ENCODE measurements around the gene ZNF761. TPM values are rescaled to one million over a fixed set of nuclear protein-coding genes. Genes with fewer than 3 reads are reported as not detected.

Gene ZNF761
- total RNA-seq: 10.4 and 12.8 TPM in 2 replicates

DNA sequence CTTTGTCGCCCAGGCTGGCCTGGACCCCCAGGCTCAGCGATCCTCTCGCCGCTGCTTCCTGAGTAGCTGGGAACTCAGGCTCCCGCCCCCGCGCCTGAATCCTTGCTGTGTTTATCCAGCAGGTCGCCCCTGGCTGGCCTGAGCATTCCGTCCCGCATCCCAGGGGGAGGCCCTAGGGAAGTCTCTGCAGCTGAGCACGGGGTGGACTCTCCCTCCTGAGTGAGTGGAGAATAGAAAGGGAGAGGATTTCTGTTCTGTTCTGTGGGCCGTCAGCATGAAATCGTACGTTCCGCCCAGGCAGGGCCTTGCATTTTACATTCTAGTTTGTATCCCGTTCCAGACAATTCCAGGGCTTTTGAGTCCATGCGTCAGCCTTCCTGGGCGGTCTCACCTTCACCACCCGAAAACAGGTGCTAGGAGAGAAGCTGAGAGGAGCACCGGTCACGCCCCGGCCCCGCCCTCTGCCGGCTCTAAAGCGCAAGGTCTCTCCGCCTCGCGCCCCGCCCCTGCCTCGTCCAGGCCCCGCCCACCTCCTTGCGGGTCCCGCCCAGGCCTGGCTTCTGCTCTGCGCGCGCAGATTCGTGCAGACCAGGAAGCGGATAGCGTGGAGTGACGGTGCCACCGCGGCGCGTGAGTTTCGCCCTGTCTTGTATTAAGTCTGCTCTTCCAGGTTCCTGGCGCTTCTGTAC lies at the start of gene ZNF761:
TSS of gene ZNF761 (plus strand) at position 586 of the 689 bp plus-strand sequence. CDS start 15,285 bp downstream, outside the sequence.

DNA sequence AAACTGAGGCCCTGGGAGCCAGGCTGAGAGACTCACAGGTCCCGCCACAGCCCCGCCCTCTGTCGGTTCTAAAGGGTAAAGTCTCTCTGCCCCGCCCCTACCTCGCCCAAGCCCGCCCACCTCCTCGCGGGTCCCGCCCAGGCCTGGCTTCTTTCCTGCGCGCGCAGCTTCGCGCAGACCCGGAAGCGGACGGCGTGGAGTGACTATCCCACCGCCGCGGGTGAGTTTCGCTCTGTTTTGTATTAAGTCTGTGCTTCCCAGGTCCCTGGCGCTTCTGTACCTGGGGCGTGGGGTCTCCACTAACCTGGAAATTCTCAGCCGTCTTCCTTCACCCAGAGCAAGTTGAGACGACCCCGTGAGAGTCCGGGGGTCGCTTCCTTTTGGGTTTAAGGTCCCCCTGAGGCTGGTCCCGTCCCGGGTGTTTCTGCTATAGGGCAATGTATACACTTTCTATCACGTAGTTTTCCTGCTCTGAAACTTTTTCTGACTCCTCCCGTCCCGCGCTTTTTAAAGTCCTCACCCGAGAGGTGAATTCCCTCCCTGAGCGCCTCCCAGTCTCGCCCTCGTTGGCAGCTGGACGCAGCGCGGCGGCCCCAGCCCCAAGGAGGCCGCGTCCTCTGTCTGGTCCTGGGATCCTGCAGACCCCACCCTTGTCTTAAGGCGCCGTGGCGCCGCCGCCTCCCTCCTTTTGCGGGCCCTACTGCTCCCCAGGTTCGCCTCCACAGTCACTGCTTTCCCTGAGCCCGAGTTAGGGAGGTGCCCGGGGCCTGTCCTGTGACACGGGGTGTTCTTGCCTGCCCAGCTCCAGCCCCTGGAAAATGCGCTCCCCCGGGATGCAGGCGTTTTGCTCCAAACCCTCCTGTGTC lies 36.6 kb upstream of the ZNF761 start, which contains the start of gene ZNF765:
TSS of gene ZNF765 (plus strand) at position 176 of the 866 bp plus-strand sequence. CDS start 2,867 bp downstream, outside the sequence.

DNA sequence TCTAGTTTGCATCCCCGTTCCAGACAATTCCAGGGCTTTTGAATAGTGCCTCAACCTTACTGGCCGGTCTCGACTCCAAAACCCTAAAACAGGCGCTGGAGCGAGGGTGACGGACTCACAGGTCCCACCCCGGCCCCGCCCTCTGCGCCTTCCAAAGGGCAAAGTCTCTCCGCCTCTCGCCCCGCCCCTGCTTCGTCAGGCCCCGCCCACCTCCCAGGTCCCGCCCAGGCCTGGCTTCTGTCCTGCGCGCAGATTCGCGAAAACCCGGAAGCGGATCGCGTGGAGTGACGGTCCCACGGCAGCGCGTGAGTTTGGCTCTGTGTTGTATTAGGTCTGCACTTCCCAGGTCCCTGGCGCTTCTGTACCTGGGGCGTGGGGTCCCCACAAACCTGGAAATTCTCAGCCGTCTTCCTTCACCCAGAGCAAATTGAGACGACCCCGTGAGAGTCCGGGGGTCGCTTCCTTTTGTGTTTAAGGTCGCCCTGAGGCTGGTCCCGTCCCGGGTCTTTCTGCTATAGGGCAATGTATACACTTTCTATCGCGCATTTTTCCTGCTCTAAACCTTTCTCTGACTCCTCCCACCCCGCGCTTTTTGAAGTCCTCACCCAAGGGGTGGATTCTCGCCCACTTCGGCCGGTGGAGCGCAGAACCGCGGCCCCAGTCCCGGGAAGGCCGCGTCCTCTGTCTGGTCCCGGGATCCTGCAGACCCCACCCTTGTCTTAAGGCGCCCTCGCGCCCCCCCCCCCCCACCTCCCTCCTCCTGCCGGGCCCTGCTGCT lies 35.9 kb downstream of the ZNF761 start, which contains the start of gene ZNF813:
TSS of gene ZNF813 (plus strand) at position 249 of the 778 bp plus-strand sequence. CDS start 16,090 bp downstream, outside the sequence.

Other genes starting within 250 kb of the ZNF761 start
- gene ZNF665, start 238.6 kb upstream of the ZNF761 start, total RNA-seq: 1.7 and 1.9 TPM in 2 replicates
- 17.5 and 18.2 TPM in 2 replicates for gene ZNF677, start 177.1 kb upstream of the ZNF761 start, total RNA-seq
- not detected in 2 replicates for gene VN1R2, start 173.7 kb upstream of the ZNF761 start, total RNA-seq
- gene VN1R4, start 164.3 kb upstream of the ZNF761 start, total RNA-seq: not detected in 2 replicates
- gene ZNF845, start 98.2 kb upstream of the ZNF761 start, total RNA-seq: 9.4 and 12.2 TPM in 2 replicates
- gene ZNF525, start 66.3 kb upstream of the ZNF761 start, total RNA-seq: 3.2 and 5.8 TPM in 2 replicates
- 12.3 and 13.1 TPM in 2 replicates for gene ZNF765, start 36.8 kb upstream of the ZNF761 start, total RNA-seq
- 2.4 and 3.2 TPM in 2 replicates for gene ZNF813, start 35.7 kb downstream of the ZNF761 start, total RNA-seq
- 4.9 and 5.5 TPM in 2 replicates for gene ZNF331, start 106.2 kb downstream of the ZNF761 start, total RNA-seq
- gene DPRX, start 200.0 kb downstream of the ZNF761 start, total RNA-seq: not detected in 2 replicates

Data from epithelial cell of umbilical artery (primary cell).